ENCODE measurements around the gene ADAP1.
"Not testable (repeated sequence)": the region's sequence is repeated elsewhere in the genome, so short reads cannot be mapped to it uniquely, and the experiment has no call there.

DNA sequence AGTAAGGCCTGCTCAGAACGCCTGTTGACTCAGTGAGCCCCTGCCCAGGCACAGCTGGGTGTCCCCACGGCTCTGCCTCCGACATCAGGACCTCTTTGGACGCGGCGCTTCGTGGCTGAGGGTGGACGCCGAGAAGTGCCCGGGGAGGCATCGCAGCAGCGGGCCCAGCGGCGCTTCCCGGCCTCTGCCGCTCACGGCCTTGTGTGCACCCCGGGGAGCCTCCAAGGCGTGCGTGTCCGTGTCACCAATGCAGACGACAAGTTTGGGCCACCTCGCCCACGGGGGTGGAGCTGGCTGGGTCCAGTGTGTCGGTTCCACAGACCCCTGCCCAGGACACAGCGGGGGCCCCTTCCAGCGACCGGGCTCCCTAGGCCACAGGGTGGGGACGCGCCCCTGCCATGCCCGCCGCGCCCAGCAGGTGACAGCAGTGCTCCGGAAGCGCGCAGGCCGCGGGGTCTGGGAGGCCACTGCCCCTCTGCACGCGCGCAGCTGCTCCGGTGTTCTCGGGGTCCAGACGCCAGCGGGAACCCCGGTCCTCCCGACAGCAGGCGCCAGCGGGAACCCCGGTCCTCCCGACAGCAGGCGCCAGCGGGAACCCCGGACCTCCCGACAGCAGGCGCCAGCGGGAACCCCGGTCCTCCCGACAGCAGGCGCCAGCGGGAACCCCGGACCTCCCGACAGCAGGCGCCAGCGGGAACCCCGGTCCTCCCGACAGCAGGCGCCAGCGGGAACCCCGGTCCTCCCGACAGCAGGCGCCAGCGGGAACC is 45.7 kb downstream of the ADAP1 start:
- TF ChIP-seq, protein P1, sequence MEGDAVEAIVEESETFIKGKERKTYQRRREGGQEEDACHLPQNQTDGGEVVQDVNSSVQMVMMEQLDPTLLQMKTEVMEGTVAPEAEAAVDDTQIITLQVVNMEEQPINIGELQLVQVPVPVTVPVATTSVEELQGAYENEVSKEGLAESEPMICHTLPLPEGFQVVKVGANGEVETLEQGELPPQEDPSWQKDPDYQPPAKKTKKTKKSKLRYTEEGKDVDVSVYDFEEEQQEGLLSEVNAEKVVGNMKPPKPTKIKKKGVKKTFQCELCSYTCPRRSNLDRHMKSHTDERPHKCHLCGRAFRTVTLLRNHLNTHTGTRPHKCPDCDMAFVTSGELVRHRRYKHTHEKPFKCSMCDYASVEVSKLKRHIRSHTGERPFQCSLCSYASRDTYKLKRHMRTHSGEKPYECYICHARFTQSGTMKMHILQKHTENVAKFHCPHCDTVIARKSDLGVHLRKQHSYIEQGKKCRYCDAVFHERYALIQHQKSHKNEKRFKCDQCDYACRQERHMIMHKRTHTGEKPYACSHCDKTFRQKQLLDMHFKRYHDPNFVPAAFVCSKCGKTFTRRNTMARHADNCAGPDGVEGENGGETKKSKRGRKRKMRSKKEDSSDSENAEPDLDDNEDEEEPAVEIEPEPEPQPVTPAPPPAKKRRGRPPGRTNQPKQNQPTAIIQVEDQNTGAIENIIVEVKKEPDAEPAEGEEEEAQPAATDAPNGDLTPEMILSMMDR (IDR thresholded peaks at IDR 0.05; ENCODE audit: low read length), result peak; percentile 34; the same call in 1 of the 2 replicates
- TF ChIP-seq EZH2 (IDR thresholded peaks at IDR 0.05; ENCODE audit: borderline replicate concordance, low read length), result not testable (repeated sequence)
